HEK293T (cell line): ENCODE results near the gene IGF1R.

Source experiments
- BHLHE40 ChIP-seq: fragments of 450-650 bp; IDR thresholded peaks from 2 replicates; pipeline ENCODE4 v1.6.1; 2016; ENCODE audit warnings: mild to moderate bottlenecking, moderate library complexity, borderline replicate concordance
- CTBP1 ChIP-seq: fragments of 450-650 bp; IDR thresholded peaks from 2 replicates; pipeline ENCODE4 v1.6.1; 2016; ENCODE audit warnings: borderline replicate concordance
- ELF4 ChIP-seq: fragments of 450-650 bp; IDR thresholded peaks from 2 replicates; pipeline ENCODE4 v1.6.1; 2017; ENCODE audit warnings: antibody characterized with exemption
- FOXM1 ChIP-seq: fragments of 450-650 bp; IDR thresholded peaks from 2 replicates; pipeline ENCODE4 v1.6.1; 2017; ENCODE audit warnings: mild to moderate bottlenecking, borderline replicate concordance
- HDGF ChIP-seq: fragments of 450-650 bp; IDR thresholded peaks from 2 replicates; pipeline ENCODE4 v1.6.1; 2017; ENCODE audit warnings: antibody characterized with exemption, borderline replicate concordance
- NFRKB ChIP-seq: fragments of 450-650 bp; IDR thresholded peaks from 2 replicates; pipeline ENCODE4 v1.6.1; 2016; ENCODE audit warnings: mild to moderate bottlenecking, moderate library complexity
- SP1 ChIP-seq: fragments of 450-650 bp; IDR thresholded peaks from 2 replicates; pipeline ENCODE4 v1.6.1; 2017
- SUZ12 ChIP-seq: fragments of 450-650 bp; IDR thresholded peaks from 2 replicates; pipeline ENCODE4 v1.6.1; 2016; ENCODE audit warnings: mild to moderate bottlenecking
- TARDBP ChIP-seq: fragments of 450-650 bp; IDR thresholded peaks from 2 replicates; pipeline ENCODE4 v1.6.1; 2016
- ZNF384 ChIP-seq: fragments of 450-650 bp; IDR thresholded peaks from 2 replicates; pipeline ENCODE4 v1.6.1; 2016

DNA sequence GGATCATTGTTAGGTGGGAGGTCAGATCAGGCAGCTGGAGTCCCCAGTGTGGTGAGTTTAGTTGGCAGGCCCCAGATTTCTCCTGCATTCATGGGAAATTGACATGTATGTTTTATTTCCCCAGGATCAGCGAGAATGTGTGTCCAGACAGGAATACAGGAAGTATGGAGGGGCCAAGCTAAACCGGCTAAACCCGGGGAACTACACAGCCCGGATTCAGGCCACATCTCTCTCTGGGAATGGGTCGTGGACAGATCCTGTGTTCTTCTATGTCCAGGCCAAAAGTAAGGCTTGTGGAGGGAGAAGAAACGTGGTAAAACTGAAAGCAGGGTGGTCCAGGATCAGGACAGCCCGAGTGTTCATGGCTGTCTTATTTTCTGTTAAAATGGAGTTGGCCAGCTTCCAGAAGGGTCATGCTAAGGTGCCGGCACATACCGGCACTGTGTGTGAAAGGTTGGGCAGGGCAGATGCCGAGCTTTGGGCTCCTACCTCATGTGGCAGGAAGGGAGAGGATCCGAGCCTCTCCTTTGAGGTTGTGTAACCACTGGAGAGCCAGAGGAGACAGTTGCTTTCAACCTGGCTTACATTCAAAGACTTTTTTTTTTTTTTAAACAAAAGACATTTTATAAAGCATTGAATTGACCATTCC is 276.2 kb downstream of the IGF1R start:
- TF ChIP-seq TARDBP (no peak), BHLHE40 (no peak), HDGF (no peak), ELF4 (no peak), NFRKB (no peak), SUZ12 (no peak), SP1 (no peak), CTBP1 (no peak), ZNF384 (no peak), FOXM1 (no peak)
